ENCODE measurements around the gene DHRS7C.
"Not testable (repeated sequence)": the region's sequence is repeated elsewhere in the genome, so short reads cannot be mapped to it uniquely, and the experiment has no call there.

DHRS7C gene

GRCh38 chr17:9809409-9809808 lies 18.0 kb upstream of the DHRS7C start:
- DNase-seq, result no peak

GRCh38 chr17:9806699-9807098 lies 15.3 kb upstream of the DHRS7C start:
- no peak for DNase-seq

GRCh38 chr17:9805769-9806168 lies 14.4 kb upstream of the DHRS7C start:
- no peak for DNase-seq

GRCh38 chr17:9802697-9803096 lies 11.3 kb upstream of the DHRS7C start:
- DNase-seq, result no peak

- no peak for DNase-seq
Measured at GRCh38 chr17:9802294-9802693, 10.9 kb upstream of the DHRS7C start.

GRCh38 chr17:9801505-9801904 lies 10.1 kb upstream of the DHRS7C start:
- no peak for DNase-seq

- no peak for DNase-seq
Measured at GRCh38 chr17:9798724-9799123, 7.3 kb upstream of the DHRS7C start.

GRCh38 chr17:9798008-9798407 lies 6.6 kb upstream of the DHRS7C start:
- no peak for DNase-seq

GRCh38 chr17:9792181-9792840 lies 919 bp upstream of the DHRS7C start:
- no peak for DNase-seq

GRCh38 chr17:9790316-9790715 lies 1.1 kb downstream of the DHRS7C start:
- DNase-seq, result no peak

GRCh38 chr17:9788601-9789000 lies 2.8 kb downstream of the DHRS7C start:
- DNase-seq, result no peak

- no peak for DNase-seq
Measured at GRCh38 chr17:9784544-9784943, 6.8 kb downstream of the DHRS7C start.

- DNase-seq, result not testable (repeated sequence)
Measured at GRCh38 chr17:9783465-9783864, 7.9 kb downstream of the DHRS7C start.

GRCh38 chr17:9783050-9783449 lies 8.3 kb downstream of the DHRS7C start:
- no peak for DNase-seq

GRCh38 chr17:9780552-9780951 lies 10.8 kb downstream of the DHRS7C start:
- DNase-seq, result no peak

GRCh38 chr17:9776911-9777310 lies 14.5 kb downstream of the DHRS7C start:
- DNase-seq, result no peak

GRCh38 chr17:9772658-9773057 lies 18.7 kb downstream of the DHRS7C start:
- no peak for DNase-seq

GRCh38 chr17:9771465-9771864 lies 19.9 kb downstream of the DHRS7C start:
- no peak for DNase-seq

GRCh38 chr17:9769036-9769695 lies 22.2 kb downstream of the DHRS7C start:
- DNase-seq, result no peak

- no peak for DNase-seq
Measured at GRCh38 chr17:9768381-9768934, 22.9 kb downstream of the DHRS7C start.

GRCh38 chr17:9767432-9767991 lies 23.9 kb downstream of the DHRS7C start:
- no peak for DNase-seq

- DNase-seq, result no peak
Measured at GRCh38 chr17:9766970-9767369, 24.4 kb downstream of the DHRS7C start.

GRCh38 chr17:9765322-9765721 lies 26.1 kb downstream of the DHRS7C start:
- no peak for DNase-seq

GRCh38 chr17:9763643-9764042 lies 27.7 kb downstream of the DHRS7C start:
- DNase-seq, result no peak

Data from activated T-cell treated with anti-CD3 and anti-CD28 coated beads for 4 hours (primary cell).